ENCODE measurements around the gene ASXL3.

Gene ASXL3

DNA sequence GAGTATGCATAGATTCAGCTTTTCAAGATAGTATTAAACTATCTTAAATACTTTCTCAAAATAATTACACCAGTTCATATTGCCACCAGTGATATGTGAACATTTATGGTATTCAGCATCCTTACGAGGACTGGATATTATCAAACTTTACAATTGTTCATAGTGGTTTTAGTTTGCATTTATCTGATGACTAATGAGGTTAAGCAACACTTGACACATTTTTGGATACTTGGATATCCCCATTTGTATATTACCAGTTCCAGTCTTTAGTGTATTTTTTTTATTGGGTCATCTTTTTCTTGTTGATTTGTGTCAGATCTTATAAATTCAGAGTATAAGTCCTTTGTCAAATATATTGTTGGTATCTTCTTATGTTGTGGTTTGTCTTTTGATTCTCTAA lies 128.4 kb downstream of the ASXL3 start:
- Mint-ChIP-seq H3K4me1 (ENCODE audit: low read depth) (no peaks in the 10 kb centered on the region), H3K27me3 (no peaks in the 10 kb centered on the region), H3K36me3 (no peaks in the 10 kb centered on the region), H3K9me3 (ENCODE audit: low read depth) (peaks cover 12% of the 10 kb centered on the region), H3K27ac (no peak overlapping the region), H3K4me3 (no peak overlapping the region)

DNA sequence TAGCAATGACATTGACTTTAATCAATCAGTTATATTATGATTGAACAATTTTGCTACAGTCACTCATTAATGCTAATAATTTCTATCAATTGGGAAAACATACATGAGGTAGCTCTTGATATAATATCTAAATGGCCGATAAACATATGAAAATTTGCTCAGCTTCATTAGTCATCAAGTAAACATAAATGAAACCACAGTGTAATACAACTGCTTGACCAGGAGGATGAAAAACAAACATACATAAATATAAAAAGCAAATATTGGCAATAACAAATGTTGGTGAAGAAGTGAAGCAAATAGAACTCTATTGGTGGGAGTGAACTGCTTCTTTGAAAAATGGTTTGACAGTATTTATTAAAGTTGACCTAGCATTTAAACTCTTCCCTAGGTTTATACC lies 130.9 kb downstream of the ASXL3 start:
- no peak overlapping the region for H3K27ac Mint-ChIP-seq
- H3K4me1 Mint-ChIP-seq (ENCODE audit: low read depth) = no peaks in the 10 kb centered on the region
- no peak overlapping the region for H3K4me3 Mint-ChIP-seq
- no peaks in the 10 kb centered on the region for H3K36me3 Mint-ChIP-seq
- H3K9me3 Mint-ChIP-seq (ENCODE audit: low read depth) = peaks cover 12% of the 10 kb centered on the region
- H3K27me3 Mint-ChIP-seq = no peaks in the 10 kb centered on the region

DNA sequence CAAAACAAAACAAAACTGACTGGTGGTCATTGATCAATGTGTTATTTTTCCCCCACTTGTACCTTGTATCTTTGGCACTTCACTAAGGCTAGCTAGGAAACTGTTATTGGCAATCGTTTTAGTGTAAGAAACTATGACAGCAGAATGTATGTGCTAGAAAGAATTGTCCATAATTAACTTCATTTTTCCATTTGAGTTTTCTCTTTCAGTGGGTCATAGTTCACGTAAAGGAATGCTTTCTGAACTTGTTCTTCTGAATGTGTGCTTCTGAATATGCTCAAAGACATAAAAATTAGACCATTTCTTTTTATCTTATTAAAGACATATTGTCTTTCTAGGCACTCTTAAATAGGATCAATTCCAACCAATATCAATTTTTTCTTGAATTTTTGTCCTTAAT lies 132.2 kb downstream of the ASXL3 start:
- H3K36me3 Mint-ChIP-seq = no peaks in the 10 kb centered on the region
- peaks cover 12% of the 10 kb centered on the region for H3K9me3 Mint-ChIP-seq (ENCODE audit: low read depth)
- no peak overlapping the region for H3K4me3 Mint-ChIP-seq
- H3K4me1 Mint-ChIP-seq (ENCODE audit: low read depth) = no peaks in the 10 kb centered on the region
- H3K27me3 Mint-ChIP-seq = no peaks in the 10 kb centered on the region
- H3K27ac Mint-ChIP-seq = no peak overlapping the region

DNA sequence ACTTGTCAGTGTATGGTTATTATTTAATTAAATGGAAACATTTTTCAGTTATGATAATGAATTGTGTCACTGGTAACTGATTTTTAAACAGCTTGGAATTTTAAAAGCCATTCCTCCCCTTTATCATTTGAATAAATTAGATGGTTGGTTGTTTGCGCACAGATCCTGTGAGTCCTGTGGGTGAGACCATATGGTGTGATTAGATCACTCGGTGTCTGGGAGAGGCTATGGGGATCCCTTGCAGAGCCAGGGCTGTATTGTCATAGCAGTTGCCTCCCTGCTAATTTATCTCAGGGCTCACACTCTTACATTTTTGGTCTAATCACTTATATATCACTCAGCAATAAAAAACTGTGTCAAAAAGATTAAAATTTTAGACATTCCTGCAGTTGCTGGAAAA lies 133.5 kb downstream of the ASXL3 start:
- Mint-ChIP-seq H3K4me3 (no peak overlapping the region), H3K27me3 (no peaks in the 10 kb centered on the region), H3K4me1 (ENCODE audit: low read depth) (no peaks in the 10 kb centered on the region), H3K9me3 (ENCODE audit: low read depth) (peaks cover 12% of the 10 kb centered on the region), H3K36me3 (no peaks in the 10 kb centered on the region), H3K27ac (no peak overlapping the region)

DNA sequence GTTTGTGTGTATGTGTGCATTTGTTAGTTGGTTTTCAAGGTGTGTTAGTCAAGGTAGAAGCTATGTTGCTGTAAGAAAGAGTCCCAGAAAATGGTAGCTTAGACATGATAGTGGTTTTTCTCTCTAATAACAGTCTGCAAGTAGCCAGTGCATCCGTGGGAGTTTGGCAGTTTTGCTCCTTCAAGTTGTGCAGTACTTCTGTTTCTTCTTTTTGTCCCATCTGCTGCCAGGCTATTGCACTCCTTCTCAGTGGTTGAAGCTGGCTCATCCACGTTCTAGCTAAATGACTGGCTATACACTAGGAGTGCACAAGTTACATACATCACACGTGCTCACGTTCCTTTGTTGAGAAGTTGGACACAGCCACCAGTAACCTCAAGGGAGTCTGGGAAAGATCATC lies 134.7 kb downstream of the ASXL3 start:
- H3K9me3 Mint-ChIP-seq (ENCODE audit: low read depth) = peaks cover 4% of the 10 kb centered on the region
- H3K36me3 Mint-ChIP-seq = no peaks in the 10 kb centered on the region
- no peak overlapping the region for H3K27ac Mint-ChIP-seq
- H3K4me3 Mint-ChIP-seq = no peak overlapping the region
- H3K27me3 Mint-ChIP-seq = no peaks in the 10 kb centered on the region
- H3K4me1 Mint-ChIP-seq (ENCODE audit: low read depth) = no peaks in the 10 kb centered on the region

DNA sequence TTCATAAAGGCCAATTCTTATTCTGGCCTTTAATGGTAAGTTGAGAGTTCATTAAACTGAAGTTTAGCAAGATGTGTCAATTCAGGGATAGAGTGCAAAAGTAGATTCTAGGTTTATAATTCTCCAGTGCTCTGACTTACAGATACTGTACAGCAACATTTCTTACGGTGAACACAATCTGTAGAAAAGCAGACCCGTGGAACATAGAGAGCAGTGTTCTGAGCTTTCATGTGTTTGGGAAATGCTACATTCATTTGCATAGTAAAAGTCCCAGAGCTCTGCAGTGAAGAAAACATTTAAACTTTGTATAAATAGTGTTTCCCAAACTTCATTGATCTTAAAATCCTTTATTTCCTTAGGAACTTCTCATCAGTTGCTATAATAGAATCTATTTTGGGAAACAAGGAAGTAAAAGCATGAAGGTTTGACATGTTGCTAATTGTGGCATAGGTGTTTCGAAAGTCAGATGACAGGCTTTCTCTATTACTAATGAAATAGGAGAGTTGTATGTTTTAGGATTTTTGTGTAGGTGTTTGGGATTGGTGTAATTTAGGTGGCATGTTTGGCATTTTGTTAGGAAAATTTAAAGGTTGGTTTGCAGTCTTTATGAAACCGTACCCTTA lies 138.2 kb downstream of the ASXL3 start:
- no peaks in the 10 kb centered on the region for H3K9me3 Mint-ChIP-seq (ENCODE audit: low read depth)
- H3K4me3 Mint-ChIP-seq = no peak overlapping the region
- H3K27me3 Mint-ChIP-seq = no peaks in the 10 kb centered on the region
- H3K36me3 Mint-ChIP-seq = no peaks in the 10 kb centered on the region
- no peaks in the 10 kb centered on the region for H3K4me1 Mint-ChIP-seq (ENCODE audit: low read depth)
- no peak overlapping the region for H3K27ac Mint-ChIP-seq

DNA sequence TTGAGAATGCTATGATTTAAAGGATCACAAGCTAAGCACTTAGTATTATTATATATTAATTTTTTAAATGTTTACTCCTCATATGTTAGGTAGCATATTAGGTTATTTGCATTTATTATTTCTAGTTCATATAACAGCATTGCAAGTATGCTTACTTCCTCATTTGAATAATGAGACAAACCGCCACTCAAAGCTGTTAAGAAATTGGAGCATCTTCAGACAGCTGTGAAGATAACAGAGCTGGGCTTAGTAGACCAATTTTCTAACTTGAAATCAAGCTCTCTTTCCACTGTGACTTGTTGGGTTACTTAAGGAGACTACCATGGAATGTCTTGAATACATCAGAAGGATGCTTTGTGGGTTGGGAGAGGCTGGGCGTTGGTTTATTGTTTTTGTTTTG lies 139.3 kb downstream of the ASXL3 start:
- H3K9me3 Mint-ChIP-seq (ENCODE audit: low read depth) = no peaks in the 10 kb centered on the region
- no peaks in the 10 kb centered on the region for H3K27me3 Mint-ChIP-seq
- no peak overlapping the region for H3K27ac Mint-ChIP-seq
- H3K36me3 Mint-ChIP-seq = no peaks in the 10 kb centered on the region
- no peaks in the 10 kb centered on the region for H3K4me1 Mint-ChIP-seq (ENCODE audit: low read depth)
- H3K4me3 Mint-ChIP-seq = no peak overlapping the region

DNA sequence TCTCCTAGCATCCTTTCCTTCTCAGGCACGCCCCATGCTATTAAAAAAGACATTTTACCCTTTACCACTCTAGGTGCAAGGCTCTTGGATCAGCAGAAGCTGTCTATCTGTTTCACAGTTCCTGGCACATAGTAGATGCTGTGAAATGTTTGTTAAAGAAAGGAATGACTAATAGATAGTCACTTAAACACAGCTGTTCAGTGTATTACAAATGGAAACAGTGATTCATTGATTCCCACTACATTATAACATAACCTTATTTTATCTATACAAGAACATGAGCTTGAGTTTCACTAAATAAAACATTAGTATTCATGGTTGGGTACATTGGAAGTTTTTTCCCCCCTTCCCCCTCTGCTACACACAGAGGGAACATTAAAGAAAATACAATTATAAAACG lies 142.1 kb downstream of the ASXL3 start:
- Mint-ChIP-seq H3K27me3 (no peaks in the 10 kb centered on the region), H3K9me3 (ENCODE audit: low read depth) (no peaks in the 10 kb centered on the region), H3K36me3 (no peaks in the 10 kb centered on the region), H3K27ac (no peak overlapping the region), H3K4me3 (no peak overlapping the region), H3K4me1 (ENCODE audit: low read depth) (no peaks in the 10 kb centered on the region)

DNA sequence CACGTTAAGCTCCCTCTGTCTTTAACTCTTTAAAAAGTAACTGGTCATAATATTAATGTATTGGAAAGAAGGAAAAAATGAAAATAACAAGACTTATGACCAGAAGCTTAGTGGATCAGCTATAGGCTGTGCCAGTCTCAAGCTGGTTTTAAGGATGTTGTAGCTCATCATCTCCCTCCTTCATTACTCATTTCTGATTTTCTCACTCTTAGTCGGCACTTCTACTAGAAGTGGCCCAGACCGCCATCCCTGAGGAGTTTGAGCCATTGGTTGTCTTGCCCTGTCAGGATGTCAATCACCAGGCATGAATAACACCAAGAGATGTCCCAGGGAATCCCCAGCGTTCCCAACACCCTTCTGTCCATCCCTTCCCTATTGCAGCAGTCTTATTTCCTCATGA lies 151.5 kb downstream of the ASXL3 start:
- peaks cover 12% of the 10 kb centered on the region for H3K9me3 Mint-ChIP-seq (ENCODE audit: low read depth)
- no peaks in the 10 kb centered on the region for H3K4me1 Mint-ChIP-seq (ENCODE audit: low read depth)
- no peaks in the 10 kb centered on the region for H3K27me3 Mint-ChIP-seq
- no peaks in the 10 kb centered on the region for H3K36me3 Mint-ChIP-seq
- H3K27ac Mint-ChIP-seq = no peak overlapping the region
- no peak overlapping the region for H3K4me3 Mint-ChIP-seq

DNA sequence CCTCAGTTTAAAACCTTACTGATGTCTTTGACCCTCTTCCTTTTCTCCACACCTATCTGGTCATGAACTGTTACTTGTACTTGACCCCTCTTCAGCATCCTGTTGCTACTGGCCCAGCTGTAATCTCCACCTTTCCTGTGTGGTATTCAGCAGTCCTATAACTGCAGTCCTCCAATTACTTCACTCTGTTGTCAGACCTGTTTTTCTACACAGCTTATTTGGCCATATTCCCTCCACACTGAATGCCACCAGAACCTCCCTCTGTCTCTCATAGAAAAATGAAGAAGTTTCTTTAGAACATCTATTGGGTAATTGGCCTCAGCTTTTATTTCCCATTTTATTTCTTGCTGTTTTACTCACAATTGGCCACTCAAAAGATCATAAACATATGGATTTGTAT lies 155.4 kb downstream of the ASXL3 start:
- no peak overlapping the region for H3K27ac Mint-ChIP-seq
- no peaks in the 10 kb centered on the region for H3K36me3 Mint-ChIP-seq
- no peaks in the 10 kb centered on the region for H3K4me1 Mint-ChIP-seq (ENCODE audit: low read depth)
- H3K4me3 Mint-ChIP-seq = no peak overlapping the region
- peaks cover 12% of the 10 kb centered on the region for H3K9me3 Mint-ChIP-seq (ENCODE audit: low read depth)
- no peaks in the 10 kb centered on the region for H3K27me3 Mint-ChIP-seq

DNA sequence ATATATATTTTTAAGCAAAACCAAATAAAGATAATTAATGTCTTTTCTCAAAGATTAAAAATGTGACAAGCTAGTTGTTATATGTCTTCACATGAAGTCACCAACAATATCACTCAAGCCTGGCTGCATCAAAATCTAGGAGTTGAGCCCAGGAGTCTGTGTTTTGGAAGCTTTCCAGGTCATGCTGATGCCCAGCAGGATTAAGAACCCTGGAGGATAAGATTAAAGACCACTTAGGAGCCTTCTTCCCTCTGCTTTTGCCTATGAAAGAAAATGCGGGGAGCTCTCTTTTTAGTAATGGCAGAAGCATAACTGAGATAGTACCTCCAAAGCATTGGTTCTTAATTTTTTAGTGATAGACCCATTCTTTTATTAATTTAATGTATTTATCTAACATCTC lies 157.4 kb downstream of the ASXL3 start:
- Mint-ChIP-seq H3K27ac (no peak overlapping the region), H3K4me3 (no peak overlapping the region), H3K4me1 (ENCODE audit: low read depth) (no peaks in the 10 kb centered on the region), H3K27me3 (no peaks in the 10 kb centered on the region), H3K9me3 (ENCODE audit: low read depth) (peaks cover 12% of the 10 kb centered on the region), H3K36me3 (no peaks in the 10 kb centered on the region)

DNA sequence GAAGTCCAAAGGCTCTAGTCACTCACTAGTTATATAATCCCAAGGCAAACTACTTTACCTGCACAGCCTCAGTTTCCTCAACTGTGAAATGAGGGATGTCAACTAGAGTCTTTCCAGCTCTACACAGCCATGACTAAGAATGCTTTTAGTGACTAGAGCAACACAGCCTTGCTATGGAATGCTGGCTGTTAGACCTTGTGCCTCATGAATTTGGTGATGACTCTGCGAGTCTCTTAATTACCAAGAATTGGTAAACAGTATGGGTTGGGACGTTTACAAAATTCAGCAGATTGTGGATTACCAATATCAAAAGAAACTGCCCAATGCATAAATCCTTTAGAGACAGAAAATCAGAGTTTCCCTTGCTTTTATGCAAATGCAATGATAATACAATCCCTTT lies 163.7 kb downstream of the ASXL3 start:
- Mint-ChIP-seq H3K4me1 (ENCODE audit: low read depth) (no peaks in the 10 kb centered on the region), H3K27me3 (no peaks in the 10 kb centered on the region), H3K9me3 (ENCODE audit: low read depth) (peaks cover 5% of the 10 kb centered on the region), H3K4me3 (no peak overlapping the region), H3K36me3 (no peaks in the 10 kb centered on the region), H3K27ac (no peak overlapping the region)

DNA sequence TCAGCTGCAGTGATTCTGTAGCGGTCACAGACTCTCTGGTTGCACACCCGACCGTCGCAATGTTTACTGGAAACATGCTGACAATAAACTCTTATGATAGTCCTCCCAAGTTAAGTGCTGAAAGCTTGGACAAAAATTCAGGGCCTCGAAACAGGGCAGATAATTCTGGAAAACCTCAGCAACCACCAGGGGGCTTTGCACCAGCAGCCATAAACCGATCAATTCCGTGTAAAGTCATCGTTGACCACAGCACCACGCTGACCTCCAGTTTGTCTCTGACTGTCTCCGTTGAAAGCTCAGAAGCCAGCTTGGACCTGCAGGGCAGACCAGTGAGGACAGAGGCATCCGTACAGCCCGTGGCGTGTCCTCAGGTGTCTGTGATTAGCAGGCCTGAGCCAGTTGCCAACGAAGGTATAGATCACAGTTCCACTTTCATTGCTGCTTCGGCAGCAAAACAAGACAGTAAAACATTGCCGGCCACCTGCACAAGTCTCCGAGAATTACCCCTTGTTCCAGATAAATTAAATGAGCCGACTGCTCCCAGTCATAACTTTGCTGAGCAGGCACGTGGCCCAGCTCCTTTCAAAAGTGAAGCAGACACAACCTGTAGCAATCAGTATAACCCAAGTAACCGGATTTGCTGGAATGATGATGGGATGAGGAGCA lies 166.1 kb downstream of the ASXL3 start:
- Mint-ChIP-seq H3K4me3 (no peak overlapping the region), H3K36me3 (no peaks in the 10 kb centered on the region), H3K27me3 (no peaks in the 10 kb centered on the region), H3K9me3 (ENCODE audit: low read depth) (peaks cover 5% of the 10 kb centered on the region), H3K27ac (no peak overlapping the region), H3K4me1 (ENCODE audit: low read depth) (no peaks in the 10 kb centered on the region)

DNA sequence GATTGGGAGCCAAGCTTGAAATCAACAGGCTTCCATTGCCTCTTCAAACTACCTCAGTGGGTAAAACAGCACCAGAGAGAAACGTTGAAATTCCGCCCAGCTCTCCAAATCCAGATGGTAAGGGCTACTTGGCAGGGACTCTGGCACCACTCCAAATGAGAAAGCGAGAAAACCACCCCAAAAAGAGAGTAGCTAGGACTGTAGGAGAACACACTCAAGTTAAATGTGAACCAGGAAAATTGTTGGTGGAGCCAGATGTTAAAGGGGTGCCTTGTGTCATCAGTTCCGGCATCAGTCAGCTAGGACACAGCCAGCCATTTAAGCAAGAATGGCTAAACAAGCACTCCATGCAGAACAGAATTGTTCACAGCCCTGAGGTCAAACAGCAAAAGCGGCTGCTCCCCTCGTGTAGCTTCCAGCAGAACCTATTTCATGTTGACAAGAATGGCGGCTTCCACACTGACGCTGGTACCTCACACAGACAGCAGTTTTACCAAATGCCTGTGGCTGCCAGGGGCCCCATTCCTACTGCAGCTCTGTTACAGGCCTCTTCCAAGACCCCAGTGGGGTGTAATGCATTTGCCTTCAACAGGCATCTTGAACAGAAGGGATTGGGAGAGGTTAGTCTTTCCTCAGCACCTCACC lies 167.3 kb downstream of the ASXL3 start:
- H3K9me3 Mint-ChIP-seq (ENCODE audit: low read depth) = peaks cover 5% of the 10 kb centered on the region
- H3K27ac Mint-ChIP-seq = no peak overlapping the region
- H3K36me3 Mint-ChIP-seq = no peaks in the 10 kb centered on the region
- no peaks in the 10 kb centered on the region for H3K27me3 Mint-ChIP-seq
- no peak overlapping the region for H3K4me3 Mint-ChIP-seq
- no peaks in the 10 kb centered on the region for H3K4me1 Mint-ChIP-seq (ENCODE audit: low read depth)

DNA sequence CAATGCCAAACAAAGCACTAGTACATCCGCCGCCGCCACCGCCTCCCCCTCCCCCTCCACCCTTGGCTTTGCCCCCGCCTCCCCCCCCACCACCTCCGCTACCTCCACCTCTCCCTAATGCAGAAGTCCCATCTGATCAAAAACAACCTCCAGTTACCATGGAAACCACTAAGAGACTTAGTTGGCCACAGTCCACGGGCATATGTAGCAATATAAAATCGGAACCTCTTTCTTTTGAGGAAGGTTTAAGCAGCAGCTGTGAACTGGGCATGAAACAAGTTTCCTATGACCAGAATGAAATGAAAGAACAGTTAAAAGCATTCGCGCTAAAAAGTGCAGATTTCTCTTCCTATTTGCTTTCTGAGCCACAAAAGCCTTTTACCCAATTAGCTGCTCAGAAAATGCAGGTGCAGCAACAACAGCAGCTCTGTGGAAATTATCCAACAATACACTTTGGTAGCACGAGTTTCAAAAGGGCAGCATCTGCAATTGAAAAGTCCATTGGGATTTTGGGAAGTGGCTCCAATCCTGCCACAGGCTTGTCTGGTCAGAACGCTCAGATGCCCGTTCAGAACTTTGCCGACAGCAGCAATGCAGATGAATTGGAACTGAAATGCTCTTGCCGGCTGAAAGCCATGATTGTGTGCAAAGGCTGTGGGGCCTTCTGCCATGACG lies 168.0 kb downstream of the ASXL3 start:
- H3K4me1 Mint-ChIP-seq (ENCODE audit: low read depth) = no peaks in the 10 kb centered on the region
- no peaks in the 10 kb centered on the region for H3K27me3 Mint-ChIP-seq
- peaks cover 5% of the 10 kb centered on the region for H3K9me3 Mint-ChIP-seq (ENCODE audit: low read depth)
- no peak overlapping the region for H3K4me3 Mint-ChIP-seq
- no peaks in the 10 kb centered on the region for H3K36me3 Mint-ChIP-seq
- no peak overlapping the region for H3K27ac Mint-ChIP-seq
